HG03571 (cell line): ENCODE measurements around the gene TMEM134.
"Not testable (repeated sequence)": the region's sequence is repeated elsewhere in the genome, so short reads cannot be mapped to it uniquely, and the experiment has no call there.

ENCODE experiments used
- ATAC-seq: cut with Tn5 transposase; IDR thresholded peaks from one replicate; pipeline ENCODE4 v1.9.1; 2021; ENCODE audit not compliant: unreplicated experiment

TMEM134 gene

DNA sequence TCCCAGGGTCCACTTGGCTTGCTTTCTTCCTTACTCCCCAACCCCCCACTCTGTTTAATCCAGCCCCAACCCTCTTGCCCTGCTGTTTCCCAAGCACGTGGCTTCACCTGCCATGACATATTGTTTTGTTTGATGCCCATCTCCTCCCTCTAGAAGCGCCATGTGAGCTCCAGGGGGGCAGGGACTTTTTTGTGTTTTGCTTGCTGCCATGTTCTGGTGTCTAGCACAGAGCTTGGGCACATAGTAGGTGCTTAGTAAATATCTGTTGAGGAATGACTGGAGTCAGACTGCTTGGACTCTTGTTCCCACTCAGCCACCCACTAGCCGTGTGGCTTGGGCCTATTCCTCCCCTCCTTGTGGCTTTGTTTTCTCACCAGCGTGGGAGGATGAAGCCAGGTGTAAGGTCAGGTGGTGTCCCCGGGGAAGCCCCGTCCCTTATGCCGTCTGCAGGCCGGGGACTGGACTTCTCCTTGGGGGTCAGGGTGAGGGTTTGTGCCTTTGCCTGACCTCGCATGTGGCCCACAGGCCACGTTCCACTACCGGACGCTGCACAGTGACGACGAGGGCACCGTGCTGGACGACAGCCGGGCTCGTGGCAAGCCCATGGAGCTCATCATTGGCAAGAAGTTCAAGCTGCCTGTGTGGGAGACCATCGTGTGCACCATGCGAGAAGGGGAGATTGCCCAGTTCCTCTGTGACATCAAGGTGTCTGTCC is 17.6 kb upstream of the TMEM134 start:
- no peak for ATAC-seq

GRCh38 chr11:67485873-67486361 is 16.9 kb upstream of the TMEM134 start:
- ATAC-seq = not testable (repeated sequence)

DNA sequence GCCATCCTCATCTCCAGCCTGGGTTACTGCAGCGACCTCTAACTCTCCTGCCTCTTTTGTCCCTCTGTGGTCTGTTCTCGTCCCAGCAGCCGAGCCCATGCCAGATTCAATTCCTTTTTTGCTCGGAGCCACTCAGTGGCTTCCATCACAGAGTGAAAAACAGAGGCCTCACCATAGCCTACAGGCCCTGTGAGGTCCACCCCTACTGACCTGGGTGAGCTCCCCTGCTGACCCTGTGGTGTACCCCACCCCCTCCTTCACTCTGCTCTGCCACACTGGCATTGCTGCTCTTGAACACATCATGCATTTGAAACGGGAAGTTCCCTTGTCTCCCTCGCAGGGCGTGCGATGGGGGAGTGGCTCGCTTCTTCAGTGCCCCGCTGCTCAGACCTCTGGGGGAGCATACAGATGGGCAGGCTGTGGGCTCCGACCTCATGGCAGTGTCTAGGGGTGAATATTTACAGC is 15.8 kb upstream of the TMEM134 start:
- ATAC-seq = no peak

- no peak for ATAC-seq
Observed at GRCh38 chr11:67483831-67484665, 15.0 kb upstream of the TMEM134 start.

GRCh38 chr11:67482827-67483798 is 14.1 kb upstream of the TMEM134 start, which contains the start of gene AIP:
Gene AIP, plus strand, starts transcription at chr11:67483026. Its CDS starts 133 bp downstream, at chr11:67483159.
- peak; percentile 64 for ATAC-seq

GRCh38 chr11:67482275-67482826 is 13.3 kb upstream of the TMEM134 start:
- peak; percentile 1 for ATAC-seq

GRCh38 chr11:67477344-67478050 is 8.4 kb upstream of the TMEM134 start:
- ATAC-seq = not testable (repeated sequence)

DNA sequence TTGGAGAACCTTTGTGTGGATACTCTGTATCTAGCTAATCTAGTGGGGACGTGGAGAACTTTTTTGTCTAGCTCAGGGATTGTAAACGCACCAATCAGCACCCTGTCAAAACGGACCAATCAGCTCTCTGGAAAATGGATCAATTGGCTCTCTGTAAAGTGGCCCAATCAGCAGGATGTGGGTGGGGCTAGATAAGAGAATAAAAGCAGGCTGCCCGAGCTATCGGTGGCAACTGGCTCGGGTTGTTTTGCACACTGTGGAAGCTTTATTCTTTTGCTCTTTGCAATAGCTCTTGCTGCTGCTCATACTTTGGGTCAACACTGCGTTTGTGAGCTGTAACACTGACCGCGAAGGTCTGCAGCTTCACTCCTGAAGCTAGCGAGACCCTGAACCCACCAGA is 7.6 kb upstream of the TMEM134 start:
- ATAC-seq = not testable (repeated sequence)

- no peak for ATAC-seq
Observed at GRCh38 chr11:67472882-67473281, 3.8 kb upstream of the TMEM134 start.

- no peak for ATAC-seq
Observed at GRCh38 chr11:67470337-67471002, 1.4 kb upstream of the TMEM134 start.

GRCh38 chr11:67469508-67469811 is 409 bp upstream of the TMEM134 start:
- ATAC-seq = no peak

GRCh38 chr11:67468456-67468758 is 644 bp downstream of the TMEM134 start:
- no peak for ATAC-seq

DNA sequence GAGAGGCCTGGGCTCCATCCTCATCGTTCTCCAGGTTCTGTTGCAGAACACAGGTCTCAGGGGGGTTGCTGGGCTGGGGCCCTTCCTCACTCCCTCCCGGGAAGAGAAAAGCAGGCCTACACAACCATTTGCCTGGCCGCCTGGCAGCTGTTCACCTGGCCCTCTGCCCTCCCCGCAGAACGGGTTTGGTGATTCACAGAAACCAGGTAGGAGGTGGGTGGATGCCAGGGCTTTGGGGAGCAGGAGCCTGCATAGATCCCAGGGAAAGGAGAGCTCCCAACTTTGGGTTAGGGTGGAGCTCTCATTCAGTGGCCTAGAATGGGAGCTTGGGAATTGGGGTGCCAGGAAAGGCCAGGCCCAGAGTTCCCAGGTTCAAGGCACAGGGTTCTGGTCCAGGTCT is 995 bp downstream of the TMEM134 start:
- ATAC-seq = no peak

DNA sequence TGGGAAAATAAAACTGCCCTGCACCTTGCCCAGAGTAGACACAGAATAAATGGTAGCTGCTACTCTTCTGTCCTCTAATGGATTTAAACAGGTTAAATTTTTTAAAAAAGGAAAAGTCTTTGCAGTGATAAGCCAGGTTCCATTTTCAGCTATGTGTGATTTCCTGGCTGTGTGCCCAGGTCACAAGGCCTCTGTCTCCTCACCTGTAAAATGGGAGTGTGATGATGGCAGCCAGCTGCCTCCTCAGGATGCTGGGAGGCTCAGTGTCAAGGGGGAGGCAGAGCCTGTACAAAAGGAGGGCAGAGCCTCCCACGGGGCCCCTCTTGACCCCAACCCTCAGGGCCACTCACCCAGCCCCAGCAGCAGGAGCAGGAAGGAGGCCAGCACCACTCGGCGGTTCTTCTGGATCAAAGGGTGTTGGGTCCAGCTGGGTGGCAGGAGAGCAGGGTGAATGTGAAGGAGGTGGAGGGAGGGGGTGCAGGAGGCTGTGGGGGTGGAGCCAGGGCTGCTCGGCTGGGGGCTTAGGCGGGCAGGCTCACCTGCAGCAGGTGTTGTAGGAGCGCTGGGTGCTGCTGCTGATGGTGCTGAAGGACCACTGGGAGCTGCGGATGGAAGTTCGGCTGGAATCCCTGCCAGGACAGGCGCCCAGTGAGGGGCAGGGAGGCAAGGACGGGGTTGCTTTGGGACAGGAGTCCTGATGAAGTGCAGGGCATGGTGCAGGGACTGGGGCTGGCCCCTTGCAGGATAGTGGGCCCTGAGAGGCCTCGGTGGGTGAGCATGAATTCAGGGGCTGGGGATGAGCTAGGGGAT is 1.9 kb downstream of the TMEM134 start:
- ATAC-seq = no peak

DNA sequence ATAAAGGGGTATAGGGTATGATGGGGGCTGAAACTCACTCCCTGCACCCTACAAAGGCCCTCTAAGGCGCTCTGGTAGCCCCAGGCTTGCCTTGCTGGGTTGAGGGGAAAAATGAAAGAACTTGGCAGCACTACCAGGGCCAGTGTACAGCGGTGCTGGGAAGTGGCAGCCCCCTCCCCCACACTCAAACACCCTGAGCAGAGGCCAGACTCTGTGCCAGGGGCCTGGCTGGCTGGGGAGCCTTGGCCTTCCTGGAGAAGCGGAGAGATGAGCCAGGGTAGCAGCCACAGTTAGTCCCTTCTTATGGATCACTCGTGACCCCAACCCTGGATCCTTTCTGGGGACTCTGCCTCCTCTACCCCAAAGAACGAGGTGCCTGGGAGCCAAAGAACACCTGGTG is 2.7 kb downstream of the TMEM134 start:
- ATAC-seq = no peak

- not testable (repeated sequence) for ATAC-seq
Observed at GRCh38 chr11:67465530-67465929, 3.5 kb downstream of the TMEM134 start.

GRCh38 chr11:67465189-67465510 is 3.9 kb downstream of the TMEM134 start:
- no peak for ATAC-seq

GRCh38 chr11:67464411-67465188 is 4.5 kb downstream of the TMEM134 start:
- peak; percentile 47 for ATAC-seq
